ENCODE results near the gene CFAP46.
"Not testable (repeated sequence)": the region's sequence is repeated elsewhere in the genome, so short reads cannot be mapped to it uniquely, and the experiment has no call there.

The CFAP46 gene

GRCh38 chr10:132924046-132924952, 18.1 kb downstream of the CFAP46 start:
- Histone ChIP-seq H3K36me3 (no peaks in the 10 kb centered on the region), H3K4me3 (no peak overlapping the region), H3K27me3 (peaks cover 0 to 39% of the 10 kb centered on the region in 2 donors), H3K4me1 (no peaks in the 10 kb centered on the region), H3K27ac (no peak overlapping the region), H3K9me3 (no peaks in the 10 kb centered on the region)
- no peak for TF ChIP-seq CTCF (IDR thresholded peaks at IDR 0.05)
- DNase-seq: no peak
- intact Hi-C loops (cut with DNase I; ENCODE audit: low total_unique reads): no loop called here

- H3K4me1 ChIP-seq; H3K36me3 ChIP-seq; DNase-seq; H3K4me3 ChIP-seq; intact Hi-C loops (cut with DNase I; ENCODE audit: low total_unique reads); H3K27ac ChIP-seq; H3K9me3 ChIP-seq: not testable (repeated sequence)
- H3K27me3 ChIP-seq: peaks cover 0 to 45% of the 10 kb centered on the region in 2 donors
These were observed 19.0 kb downstream of the CFAP46 start for GRCh38 chr10:132923384-132923783.

GRCh38 chr10:132922872-132923271, 19.5 kb downstream of the CFAP46 start:
- Histone ChIP-seq H3K4me1 (no peaks in the 10 kb centered on the region), H3K36me3 (no peaks in the 10 kb centered on the region), H3K27me3 (peaks cover 0 to 45% of the 10 kb centered on the region in 2 donors), H3K9me3 (no peaks in the 10 kb centered on the region), H3K4me3 (no peak overlapping the region), H3K27ac (no peak overlapping the region)
- no peak for DNase-seq
- intact Hi-C loops (cut with DNase I; ENCODE audit: low total_unique reads): no loop called here
- no peak for TF ChIP-seq CTCF (IDR thresholded peaks at IDR 0.05)

GRCh38 chr10:132921818-132922807, 20.3 kb downstream of the CFAP46 start:
- no peak for DNase-seq
- TF ChIP-seq CTCF (IDR thresholded peaks at IDR 0.05): no peak
- no peaks in the 10 kb centered on the region for H3K4me1 ChIP-seq
- H3K9me3 ChIP-seq: no peaks in the 10 kb centered on the region
- intact Hi-C loops (cut with DNase I; ENCODE audit: low total_unique reads): no loop called here
- no peak overlapping the region for H3K4me3 ChIP-seq
- no peak overlapping the region for H3K27ac ChIP-seq
- peaks cover 0 to 45% of the 10 kb centered on the region in 2 donors for H3K27me3 ChIP-seq
- no peaks in the 10 kb centered on the region for H3K36me3 ChIP-seq

- no peaks in the 10 kb centered on the region for H3K36me3 ChIP-seq
- no peaks in the 10 kb centered on the region for H3K4me1 ChIP-seq
- H3K27ac ChIP-seq: no peak overlapping the region
- H3K27me3 ChIP-seq: peaks cover 0 to 49% of the 10 kb centered on the region in 2 donors
- no peak for DNase-seq
- no peak overlapping the region for H3K4me3 ChIP-seq
- intact Hi-C loops (cut with DNase I; ENCODE audit: low total_unique reads): no loop called here
- no peaks in the 10 kb centered on the region for H3K9me3 ChIP-seq
- no peak for TF ChIP-seq CTCF (IDR thresholded peaks at IDR 0.05)
These were observed 21.3 kb downstream of the CFAP46 start for GRCh38 chr10:132921086-132921485.

Data from tibial artery (tissue), 4 donors.